ENCODE results near the gene CSGALNACT2.

DNA sequence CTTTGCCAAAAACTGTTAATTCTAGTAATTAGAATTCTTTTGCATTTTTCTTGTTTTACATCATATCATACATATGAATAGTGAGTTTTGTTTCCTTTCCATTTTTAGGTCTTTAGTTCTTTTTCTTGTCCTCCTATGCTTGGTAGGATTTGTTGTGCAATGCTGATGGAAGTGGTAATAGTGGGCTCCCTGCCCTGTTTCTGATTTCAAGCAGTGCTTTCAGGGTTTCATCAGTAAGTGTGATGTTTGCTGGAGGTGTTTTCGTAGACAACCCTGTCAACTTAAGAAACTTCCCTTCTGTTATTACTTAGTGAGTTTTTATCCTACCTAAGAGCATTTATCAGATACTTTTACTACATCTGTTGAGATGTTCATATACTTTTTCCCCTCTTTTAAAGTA lies 50.5 kb downstream of the CSGALNACT2 start:
- TF ChIP-seq, protein P1, sequence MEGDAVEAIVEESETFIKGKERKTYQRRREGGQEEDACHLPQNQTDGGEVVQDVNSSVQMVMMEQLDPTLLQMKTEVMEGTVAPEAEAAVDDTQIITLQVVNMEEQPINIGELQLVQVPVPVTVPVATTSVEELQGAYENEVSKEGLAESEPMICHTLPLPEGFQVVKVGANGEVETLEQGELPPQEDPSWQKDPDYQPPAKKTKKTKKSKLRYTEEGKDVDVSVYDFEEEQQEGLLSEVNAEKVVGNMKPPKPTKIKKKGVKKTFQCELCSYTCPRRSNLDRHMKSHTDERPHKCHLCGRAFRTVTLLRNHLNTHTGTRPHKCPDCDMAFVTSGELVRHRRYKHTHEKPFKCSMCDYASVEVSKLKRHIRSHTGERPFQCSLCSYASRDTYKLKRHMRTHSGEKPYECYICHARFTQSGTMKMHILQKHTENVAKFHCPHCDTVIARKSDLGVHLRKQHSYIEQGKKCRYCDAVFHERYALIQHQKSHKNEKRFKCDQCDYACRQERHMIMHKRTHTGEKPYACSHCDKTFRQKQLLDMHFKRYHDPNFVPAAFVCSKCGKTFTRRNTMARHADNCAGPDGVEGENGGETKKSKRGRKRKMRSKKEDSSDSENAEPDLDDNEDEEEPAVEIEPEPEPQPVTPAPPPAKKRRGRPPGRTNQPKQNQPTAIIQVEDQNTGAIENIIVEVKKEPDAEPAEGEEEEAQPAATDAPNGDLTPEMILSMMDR (IDR thresholded peaks at IDR 0.05) = no peak
- TF ChIP-seq ZNF671 (CRISPR knock-in tag; IDR thresholded peaks at IDR 0.05) = no peak
- TF ChIP-seq, protein P2, sequence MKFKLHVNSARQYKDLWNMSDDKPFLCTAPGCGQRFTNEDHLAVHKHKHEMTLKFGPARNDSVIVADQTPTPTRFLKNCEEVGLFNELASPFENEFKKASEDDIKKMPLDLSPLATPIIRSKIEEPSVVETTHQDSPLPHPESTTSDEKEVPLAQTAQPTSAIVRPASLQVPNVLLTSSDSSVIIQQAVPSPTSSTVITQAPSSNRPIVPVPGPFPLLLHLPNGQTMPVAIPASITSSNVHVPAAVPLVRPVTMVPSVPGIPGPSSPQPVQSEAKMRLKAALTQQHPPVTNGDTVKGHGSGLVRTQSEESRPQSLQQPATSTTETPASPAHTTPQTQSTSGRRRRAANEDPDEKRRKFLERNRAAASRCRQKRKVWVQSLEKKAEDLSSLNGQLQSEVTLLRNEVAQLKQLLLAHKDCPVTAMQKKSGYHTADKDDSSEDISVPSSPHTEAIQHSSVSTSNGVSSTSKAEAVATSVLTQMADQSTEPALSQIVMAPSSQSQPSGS (CRISPR knock-in tag; IDR thresholded peaks at IDR 0.05; ENCODE audit: borderline replicate concordance, low read depth) = no peak
- no peak for TF ChIP-seq ZNF219 (CRISPR knock-in tag; IDR thresholded peaks at IDR 0.05; ENCODE audit: borderline replicate concordance)
- TF ChIP-seq ZNF263 (CRISPR knock-in tag; IDR thresholded peaks at IDR 0.05; ENCODE audit: low read depth) = no peak
- no peak for TF ChIP-seq IRF2 (CRISPR knock-in tag; IDR thresholded peaks at IDR 0.05; ENCODE audit: borderline replicate concordance, low read depth)
- TF ChIP-seq NR3C1 (CRISPR knock-in tag; conservative IDR thresholded peaks at IDR 0.05; ENCODE audit: low read depth) = no peak
- no peak for TF ChIP-seq ZNF121 (CRISPR knock-in tag; IDR thresholded peaks at IDR 0.05)
